HepG2 (cell line): ENCODE results near the gene CRYAA.
"Not testable (repeated sequence)": the region's sequence is repeated elsewhere in the genome, so short reads cannot be mapped to it uniquely, and the experiment has no call there.

ENCODE experiments used
- ARID2 ChIP-seq: sonication (generic); formaldehyde crosslinking; IDR thresholded peaks from 2 replicates; pipeline ENCODE4 v1.8.1; 2022; ENCODE audit warnings: mild to moderate bottlenecking, missing genetic modification reagents, borderline replicate concordance
- CTCF ChIP-seq: sonication (generic); formaldehyde crosslinking; IDR thresholded peaks from 2 replicates; pipeline ENCODE4 v1.5.0; 2020; ENCODE audit warnings: mild to moderate bottlenecking, missing genetic modification reagents, moderate library complexity
- NFKBIZ ChIP-seq: IDR thresholded peaks from 2 replicates; pipeline ENCODE4 v1.6.1; 2018; ENCODE audit warnings: missing genetic modification reagents, missing compliant biosample characterization
- RNF2 ChIP-seq: fragments of 450-650 bp; conservative IDR thresholded peaks from 2 replicates; pipeline ENCODE4 v1.6.1; 2016; ENCODE audit warnings: low read depth
- ZNF264 ChIP-seq: sonication (generic); formaldehyde crosslinking; IDR thresholded peaks from 2 replicates; pipeline ENCODE4 v1.4.0; 2020; ENCODE audit warnings: missing genetic modification reagents
- TF ChIP-seq, protein P1 (sequence below): sonication (generic); formaldehyde crosslinking; IDR thresholded peaks from 2 replicates; pipeline ENCODE4 v1.8.1; 2022; ENCODE audit warnings: mild to moderate bottlenecking, missing genetic modification reagents

- TF ChIP-seq, protein P1, sequence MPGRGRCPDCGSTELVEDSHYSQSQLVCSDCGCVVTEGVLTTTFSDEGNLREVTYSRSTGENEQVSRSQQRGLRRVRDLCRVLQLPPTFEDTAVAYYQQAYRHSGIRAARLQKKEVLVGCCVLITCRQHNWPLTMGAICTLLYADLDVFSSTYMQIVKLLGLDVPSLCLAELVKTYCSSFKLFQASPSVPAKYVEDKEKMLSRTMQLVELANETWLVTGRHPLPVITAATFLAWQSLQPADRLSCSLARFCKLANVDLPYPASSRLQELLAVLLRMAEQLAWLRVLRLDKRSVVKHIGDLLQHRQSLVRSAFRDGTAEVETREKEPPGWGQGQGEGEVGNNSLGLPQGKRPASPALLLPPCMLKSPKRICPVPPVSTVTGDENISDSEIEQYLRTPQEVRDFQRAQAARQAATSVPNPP = not testable (repeated sequence)
- not testable (repeated sequence) for TF ChIP-seq NFKBIZ; ARID2 (CRISPR knock-in tag); ZNF264 (CRISPR knock-in tag); CTCF (CRISPR knock-in tag); RNF2
Measured at GRCh38 chr21:43164823-43165222, 4.0 kb upstream of the CRYAA start.
